HepG2 (cell line): ENCODE results near the gene CABLES2. TPM values are rescaled to one million over a fixed set of nuclear protein-coding genes. Genes with fewer than 3 reads are reported as not detected.
"Not testable (repeated sequence)": the region's sequence is repeated elsewhere in the genome, so short reads cannot be mapped to it uniquely, and the experiment has no call there.

Source experiments
- ATAC-seq: fragments of 200-7000 bp; cut with Tn5 transposase; 3 replicates; pipeline ENCODE4 v1.9.1; 2020; ENCODE audit warnings: mild to moderate bottlenecking, moderate library complexity
- BruUV-seq: library from RNA; stranded (reverse); fragments of 400-500 nt; replicated peaks from 2 replicates; lab custom pipeline; 2021; lab: Mats Ljungman, UMichigan
- CTCF ChIA-PET: fragments of 300-600 bp; formaldehyde crosslinking; extraction: SDS; loops from one replicate; lab custom pipeline; 2021; ENCODE audit warnings: low total read pairs, inconsistent platforms, low intra/inter-chr PET ratio; lab: Yijun Ruan, JAX
- POLR2A ChIA-PET: fragments of 350-600 bp; sonication (Branson Sonifier 250); formaldehyde crosslinking; loops from one replicate; lab custom pipeline; 2020; ENCODE audit warnings: antibody characterized with exemption, inconsistent platforms; lab: Yijun Ruan, JAX
- DNase-seq: peaks from one replicate; pipeline ENCODE4 v3.0.0-alpha.2; 2015; ENCODE audit warnings: low spot score
- FAIRE-seq: peaks from 3 replicates; lab custom pipeline; 2011; peaks lifted over from hg19 to GRCh38; lab: Jason Lieb, UNC
- H2AFZ ChIP-seq: one replicate; pipeline ENCODE4 v1.6.1; 2011; ENCODE audit warnings: low read length, inconsistent platforms
- H3K27ac ChIP-seq: fragments of 300-600 bp; 3 replicates; pipeline ENCODE4 v1.8.0; 2011; ENCODE audit warnings: mixed run types, mild to moderate bottlenecking, mixed read lengths, low read length, inconsistent platforms; ENCODE audit not compliant: insufficient read depth; ENCODE audit errors: extremely low read length
- H3K27me3 ChIP-seq, 2 experiments: fragments of 200-600 bp in 1 of 2; 2 replicates in 1 of 2; 3 replicates in 1 of 2; pipeline versions ENCODE4 v1.6.0 to v1.8.0; 2011; ENCODE audit warnings: low read length in 2 of 2, mild to moderate bottlenecking in 2 of 2, moderate library complexity in 2 of 2, inconsistent platforms in 1 of 2; ENCODE audit not compliant: insufficient read depth in 2 of 2, control insufficient read depth in 1 of 2
- H3K36me3 ChIP-seq, 2 experiments: fragments of 200-600 bp in 1 of 2; replicated peaks in 1 of 2; 2 replicates in 1 of 2; 3 replicates in 1 of 2; pipeline versions ENCODE4 v1.5.1 to v1.8.0; 2011; ENCODE audit warnings: low read length in 2 of 2, inconsistent platforms in 1 of 2; ENCODE audit not compliant: insufficient read depth in 2 of 2, control insufficient read depth in 1 of 2
- H3K4me1 ChIP-seq: 2 replicates; pipeline ENCODE4 v1.5.1; 2012; ENCODE audit warnings: low read length, inconsistent platforms; ENCODE audit not compliant: insufficient read depth
- H3K4me2 ChIP-seq: 2 replicates; pipeline ENCODE4 v1.6.0; 2011; ENCODE audit warnings: low read depth, low read length, inconsistent platforms
- H3K4me3 ChIP-seq, 3 experiments: fragments of 200-600 bp in 1 of 3; sonication (generic), shearing (Covaris generic) in 1 of 3; replicated peaks in 1 of 3; 2 replicates each; pipeline ENCODE4 v1.5.1; 2011 to 2016; ENCODE audit warnings: low read length in 3 of 3, inconsistent platforms in 2 of 3, low read depth in 2 of 3, mild to moderate bottlenecking in 2 of 3, control low read depth in 1 of 3, mixed read lengths in 1 of 3; ENCODE audit not compliant: insufficient read depth in 1 of 3
- H3K79me2 ChIP-seq: one replicate; pipeline ENCODE4 v1.6.1; 2011; ENCODE audit warnings: low read length, inconsistent platforms; ENCODE audit not compliant: insufficient read depth
- H3K9ac ChIP-seq: 2 replicates; pipeline ENCODE4 v1.6.0; 2011; ENCODE audit warnings: mild to moderate bottlenecking, low read depth, low read length, inconsistent platforms; ENCODE audit not compliant: insufficient read depth
- H3K9me3 ChIP-seq: 2 replicates; pipeline ENCODE4 v1.5.1; 2012; ENCODE audit warnings: mild to moderate bottlenecking, low read length
- H4K20me1 ChIP-seq: 2 replicates; pipeline ENCODE4 v1.6.0; 2011; ENCODE audit warnings: inconsistent platforms, mild to moderate bottlenecking, low read length, moderate library complexity; ENCODE audit not compliant: insufficient read depth
- AGO1 ChIP-seq: fragments of 200-400 bp; formaldehyde crosslinking; IDR thresholded peaks from 2 replicates; pipeline ENCODE4 v1.6.1; 2017; ENCODE audit warnings: mild to moderate bottlenecking, low read depth, low read length, moderate library complexity; ENCODE audit not compliant: poor library complexity, severe bottlenecking
- AGO2 ChIP-seq: fragments of 200-400 bp; formaldehyde crosslinking; optimal IDR thresholded peaks from 2 replicates; pipeline ENCODE3; 2017; ENCODE audit warnings: mild to moderate bottlenecking, low read depth, low read length, moderate library complexity
- GABPB1 ChIP-seq: IDR thresholded peaks from 2 replicates; pipeline ENCODE4 v1.6.1; 2016; ENCODE audit warnings: mild to moderate bottlenecking, missing genetic modification reagents, moderate library complexity, missing compliant biosample characterization
- HNRNPLL ChIP-seq: fragments of 200-400 bp; formaldehyde crosslinking; IDR thresholded peaks from 2 replicates; pipeline ENCODE4 v1.6.1; 2017; ENCODE audit warnings: mild to moderate bottlenecking, low read depth, low read length; ENCODE audit not compliant: poor library complexity, severe bottlenecking
- POLR2A ChIP-seq, 2 experiments: IDR thresholded peaks; 2 replicates each; pipeline ENCODE4 v1.6.1; 2011; ENCODE audit warnings: low read depth in 2 of 2, low read length in 2 of 2, mild to moderate bottlenecking in 1 of 2, moderate library complexity in 1 of 2; ENCODE audit not compliant: insufficient read depth in 1 of 2
- RAD21 ChIP-seq: fragments of 450-650 bp; formaldehyde crosslinking; IDR thresholded peaks from 2 replicates; pipeline ENCODE4 v1.5.0; 2020; ENCODE audit warnings: mild to moderate bottlenecking
- SAFB2 ChIP-seq: sonication (generic); formaldehyde crosslinking; IDR thresholded peaks from 2 replicates; pipeline ENCODE4 v1.5.1; 2020; ENCODE audit warnings: missing genetic modification reagents, low read depth, mild to moderate bottlenecking, borderline replicate concordance
- SP5 ChIP-seq: IDR thresholded peaks from 2 replicates; pipeline ENCODE4 v1.6.1; 2016; ENCODE audit warnings: low read depth, borderline replicate concordance
- TRIM24 ChIP-seq: sonication (generic); formaldehyde crosslinking; IDR thresholded peaks from 2 replicates; pipeline ENCODE4 v1.8.0; 2022; ENCODE audit warnings: mild to moderate bottlenecking, missing genetic modification reagents
- ZFY ChIP-seq: sonication (generic); formaldehyde crosslinking; IDR thresholded peaks from 2 replicates; pipeline ENCODE4 v1.4.0; 2020; ENCODE audit warnings: missing genetic modification reagents
- ZNF333 ChIP-seq: sonication (generic); formaldehyde crosslinking; IDR thresholded peaks from 2 replicates; pipeline ENCODE4 v1.4.0; 2020; ENCODE audit warnings: mild to moderate bottlenecking, missing genetic modification reagents, borderline replicate concordance
- ZNF850 ChIP-seq: sonication (generic); formaldehyde crosslinking; conservative IDR thresholded peaks from 2 replicates; pipeline ENCODE4 v1.9.0; 2021; ENCODE audit warnings: mild to moderate bottlenecking, missing genetic modification reagents
- WGBS: methylation state at CpG from one replicate; pipeline ENCODE4 v1.1.6; 2017; ENCODE audit warnings: low lambda C conversion rate; 5-methylcytosine and 5-hydroxymethylcytosine counted together
- in situ Hi-C: cut with HindIII; loops from 2 replicates; pipeline ENCODE4 v1.10.0; 2017; ENCODE audit warnings: low pct_unique_long_range_greater_than_20kb; ENCODE audit not compliant: extremely low pct_ligation_motif_present
- intact Hi-C: fragments of 100-400 bp; cut with micrococcal nuclease; formaldehyde crosslinking; loops from one replicate; pipeline ENCODE4 v1.10.0; 2022; ENCODE audit not compliant: unreplicated experiment
- polyA plus RNA-seq, 8 experiments: library from polyadenylated mRNA; depleted of rRNA in 3 of 8; stranded (reverse) in 7 of 8; unstranded in 1 of 8; fragments of >200 nt; fragmentation: Illumina TruSeq in 4 of 8; extraction: Trizol in 4 of 8; gene quantifications; 2 replicates each; pipeline versions ENCODE4 v1.2.1 to v1.2.3, GENCODE V29; 2011 to 2016; ENCODE audit warnings: low read depth in 4 of 8, missing spikeins in 1 of 8, mixed read lengths in 1 of 8; ENCODE audit not compliant: insufficient read depth in 1 of 8
- total RNA-seq, 5 experiments: library from RNA; depleted of rRNA; stranded (reverse); fragments of >200 nt; fragmentation: Illumina TruSeq; extraction: Trizol; gene quantifications; 2 replicates each; pipeline ENCODE4 v1.2.3, GENCODE V29; 2016; ENCODE audit warnings: low read depth in 1 of 5
- TF ChIP-seq, protein P1 (sequence below): sonication (generic); formaldehyde crosslinking; IDR thresholded peaks from 2 replicates; pipeline ENCODE4 v1.9.0; 2021; ENCODE audit warnings: missing genetic modification reagents, borderline replicate concordance
- TF ChIP-seq, protein P2 (sequence below): sonication (generic); formaldehyde crosslinking; IDR thresholded peaks from 2 replicates; pipeline ENCODE4 v1.8.0; 2023; ENCODE audit warnings: mild to moderate bottlenecking, missing genetic modification reagents
- TF ChIP-seq, protein P3 (sequence below): sonication (generic); formaldehyde crosslinking; IDR thresholded peaks from 2 replicates; pipeline ENCODE4 v1.4.0; 2020; ENCODE audit warnings: missing genetic modification reagents

Gene CABLES2
- total and polyA plus RNA-seq, 2 of the 13 experiments (the other 11 are each of a cell fraction or from before 2014, with no cell fraction given) = 5.2 to 9.7 TPM

DNA sequence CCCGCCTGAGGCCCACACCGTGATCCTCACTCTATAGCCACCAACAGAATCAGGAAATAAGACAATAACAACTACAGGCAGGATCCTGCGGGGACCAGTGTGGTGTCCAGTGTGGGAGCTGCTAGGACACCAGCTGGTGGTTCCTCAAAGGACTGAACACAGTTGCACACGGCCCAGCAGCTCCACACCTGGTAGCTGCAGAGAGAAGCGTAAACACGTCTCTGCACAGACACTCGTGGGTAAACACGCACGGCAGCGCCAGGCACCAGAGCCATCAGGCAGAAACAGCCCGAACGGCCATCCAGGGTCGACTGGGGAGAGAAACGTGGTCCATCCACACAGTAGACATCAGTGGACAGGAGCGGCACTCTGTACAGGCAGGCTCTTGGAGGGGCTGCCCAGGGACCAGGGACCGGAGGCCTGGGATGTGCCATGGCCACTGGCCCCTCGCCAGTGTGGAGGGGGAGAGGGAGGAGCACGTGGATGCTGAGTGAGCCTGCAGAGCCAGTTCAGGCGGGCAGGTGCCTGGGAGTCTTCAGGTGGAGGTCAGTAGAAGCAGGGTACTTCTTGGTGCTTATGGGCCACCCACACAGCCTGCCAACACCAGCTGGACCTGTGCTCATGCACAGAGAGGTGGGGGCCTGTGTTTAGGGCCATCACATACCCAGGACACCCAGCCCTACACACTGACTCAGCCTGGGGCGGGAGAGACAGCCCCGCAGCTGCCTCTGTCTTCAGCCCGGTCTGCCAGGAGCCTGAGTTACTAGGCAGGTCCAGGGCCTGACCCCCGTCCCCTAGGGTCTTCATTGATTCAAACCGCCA lies 32.5 kb downstream of the CABLES2 start (continued):
- TF ChIP-seq POLR2A (IDR thresholded peaks at IDR 0.05; ENCODE audit: insufficient read depth in 1 of 2, low read depth in 2 of 2, low read length in 2 of 2) (no peak), SAFB2 (CRISPR knock-in tag) (no peak), SP5 (CRISPR knock-in tag) (no peak)
- TF ChIP-seq, protein P1, sequence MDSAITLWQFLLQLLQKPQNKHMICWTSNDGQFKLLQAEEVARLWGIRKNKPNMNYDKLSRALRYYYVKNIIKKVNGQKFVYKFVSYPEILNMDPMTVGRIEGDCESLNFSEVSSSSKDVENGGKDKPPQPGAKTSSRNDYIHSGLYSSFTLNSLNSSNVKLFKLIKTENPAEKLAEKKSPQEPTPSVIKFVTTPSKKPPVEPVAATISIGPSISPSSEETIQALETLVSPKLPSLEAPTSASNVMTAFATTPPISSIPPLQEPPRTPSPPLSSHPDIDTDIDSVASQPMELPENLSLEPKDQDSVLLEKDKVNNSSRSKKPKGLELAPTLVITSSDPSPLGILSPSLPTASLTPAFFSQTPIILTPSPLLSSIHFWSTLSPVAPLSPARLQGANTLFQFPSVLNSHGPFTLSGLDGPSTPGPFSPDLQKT (CRISPR knock-in tag) = no peak
- TF ChIP-seq, protein P2, sequence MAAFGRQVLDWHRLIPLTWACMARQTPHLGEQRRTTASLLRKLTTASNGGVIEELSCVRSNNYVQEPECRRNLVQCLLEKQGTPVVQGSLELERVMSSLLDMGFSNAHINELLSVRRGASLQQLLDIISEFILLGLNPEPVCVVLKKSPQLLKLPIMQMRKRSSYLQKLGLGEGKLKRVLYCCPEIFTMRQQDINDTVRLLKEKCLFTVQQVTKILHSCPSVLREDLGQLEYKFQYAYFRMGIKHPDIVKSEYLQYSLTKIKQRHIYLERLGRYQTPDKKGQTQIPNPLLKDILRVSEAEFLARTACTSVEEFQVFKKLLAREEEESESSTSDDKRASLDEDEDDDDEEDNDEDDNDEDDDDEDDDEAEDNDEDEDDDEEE = no peak

DNA sequence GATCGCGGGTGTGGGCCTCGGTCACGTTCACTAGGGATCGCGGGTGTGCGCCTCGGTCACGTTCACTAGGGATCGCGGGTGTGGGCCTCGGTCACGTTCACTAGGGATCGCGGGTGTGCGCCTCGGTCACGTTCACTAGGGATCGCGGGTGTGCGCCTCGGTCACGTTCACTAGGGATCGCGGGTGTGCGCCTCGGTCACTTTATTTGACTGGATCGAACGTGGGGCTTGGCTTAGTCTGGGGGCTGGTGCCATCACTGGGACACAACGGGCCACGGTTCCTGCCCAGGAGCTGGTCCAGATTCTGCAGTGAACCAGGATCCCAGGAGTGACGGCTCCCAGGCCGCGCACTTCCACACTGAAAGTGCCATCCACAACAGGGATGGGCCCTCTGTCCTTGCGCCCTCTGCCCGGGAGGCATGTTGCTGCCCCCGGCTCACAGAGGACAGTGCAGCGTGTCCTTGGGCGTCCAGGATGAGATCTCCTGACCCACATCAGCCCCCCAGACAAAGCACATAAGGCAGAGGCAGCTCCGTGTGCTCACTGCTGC lies 33.4 kb downstream of the CABLES2 start:
- intact Hi-C loops = loop anchor here (10.0 kb wide), 1 partner anchor 421 kb away; the partner anchor contains the start of gene MRGBP
- FAIRE-seq, DNase-seq, H4K20me1 ChIP-seq, H3K4me2 ChIP-seq, H3K27me3 ChIP-seq, H3K4me3 ChIP-seq, H3K27ac ChIP-seq, H3K79me2 ChIP-seq, H3K9ac ChIP-seq, in situ Hi-C loops, H2AFZ ChIP-seq, ATAC-seq, BruUV-seq: not testable (repeated sequence)
- POLR2A ChIA-PET = interaction anchor here (3.9 to 4.3 kb wide), 2 partner anchors 13 to 69 kb away, joined by 41 to 88 read pairs; partner anchors contain the start of genes ADRM1 and RPS21
- WGBS = 88% methylated on average over 27 of the region's 40 CpGs
- CTCF ChIA-PET = interaction anchor here (4.8 kb wide), 1 partner anchor 71 kb away, joined by 73 read pairs; the partner anchor contains the start of gene ADRM1
- H3K4me1 ChIP-seq = peaks cover 85% of the 10 kb centered on the region
- TF ChIP-seq ZNF850 (0 out of 2 replicates have a peak, but pooled peaks have one; percentile 52), AGO1 (peak; percentile 84), RAD21 (CRISPR knock-in tag) (0 out of 2 replicates have a peak, but pooled peaks have one; percentile 2), ZNF333 (CRISPR knock-in tag) (0 out of 2 replicates have a peak, but pooled peaks have one; percentile 3), AGO2 (peak; percentile 79), SAFB2 (CRISPR knock-in tag) (0 out of 2 replicates have a peak, but pooled peaks have one; percentile 66), TRIM24 (CRISPR knock-in tag) (0 out of 2 replicates have a peak, but pooled peaks have one; percentile 0), ZFY (CRISPR knock-in tag) (peak; percentile 0; the same call in 1 of the 2 replicates), GABPB1 (CRISPR knock-in tag) (0 out of 2 replicates have a peak, but pooled peaks have one; percentile 21), HNRNPLL (peak; percentile 28)
- TF ChIP-seq, protein P3, sequence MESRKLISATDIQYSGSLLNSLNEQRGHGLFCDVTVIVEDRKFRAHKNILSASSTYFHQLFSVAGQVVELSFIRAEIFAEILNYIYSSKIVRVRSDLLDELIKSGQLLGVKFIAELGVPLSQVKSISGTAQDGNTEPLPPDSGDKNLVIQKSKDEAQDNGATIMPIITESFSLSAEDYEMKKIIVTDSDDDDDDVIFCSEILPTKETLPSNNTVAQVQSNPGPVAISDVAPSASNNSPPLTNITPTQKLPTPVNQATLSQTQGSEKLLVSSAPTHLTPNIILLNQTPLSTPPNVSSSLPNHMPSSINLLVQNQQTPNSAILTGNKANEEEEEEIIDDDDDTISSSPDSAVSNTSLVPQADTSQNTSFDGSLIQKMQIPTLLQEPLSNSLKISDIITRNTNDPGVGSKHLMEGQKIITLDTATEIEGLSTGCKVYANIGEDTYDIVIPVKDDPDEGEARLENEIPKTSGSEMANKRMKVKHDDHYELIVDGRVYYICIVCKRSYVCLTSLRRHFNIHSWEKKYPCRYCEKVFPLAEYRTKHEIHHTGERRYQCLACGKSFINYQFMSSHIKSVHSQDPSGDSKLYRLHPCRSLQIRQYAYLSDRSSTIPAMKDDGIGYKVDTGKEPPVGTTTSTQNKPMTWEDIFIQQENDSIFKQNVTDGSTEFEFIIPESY (CRISPR knock-in tag) = 0 out of 2 replicates have a peak, but pooled peaks have one; percentile 5
- TF ChIP-seq, all 625 proteins: peak for 11; not testable (repeated sequence) for 614
- not testable (repeated sequence) for H3K9me3 ChIP-seq, H3K36me3 ChIP-seq
